Fibroblast of lung (primary cell): ENCODE data around the gene AADACL4.

Source experiments
- EZH2 ChIP-seq: IDR thresholded peaks from 2 replicates; pipeline ENCODE4 v1.5.1; 2012; ENCODE audit warnings: low read length, control low read depth, mild to moderate bottlenecking; ENCODE audit errors: missing control alignments
- TF ChIP-seq, protein P1 (sequence below), 2 donors: IDR thresholded peaks in 1 of 2; conservative IDR thresholded peaks in 1 of 2; 1 replicate in 1 of 2; 2 replicates in 1 of 2; pipeline ENCODE4 v1.5.1; 2011 to 2012; ENCODE audit warnings: low read length in 2 of 2, control low read depth in 1 of 2, inconsistent platforms in 1 of 2, low read depth in 1 of 2, mild to moderate bottlenecking in 1 of 2

DNA sequence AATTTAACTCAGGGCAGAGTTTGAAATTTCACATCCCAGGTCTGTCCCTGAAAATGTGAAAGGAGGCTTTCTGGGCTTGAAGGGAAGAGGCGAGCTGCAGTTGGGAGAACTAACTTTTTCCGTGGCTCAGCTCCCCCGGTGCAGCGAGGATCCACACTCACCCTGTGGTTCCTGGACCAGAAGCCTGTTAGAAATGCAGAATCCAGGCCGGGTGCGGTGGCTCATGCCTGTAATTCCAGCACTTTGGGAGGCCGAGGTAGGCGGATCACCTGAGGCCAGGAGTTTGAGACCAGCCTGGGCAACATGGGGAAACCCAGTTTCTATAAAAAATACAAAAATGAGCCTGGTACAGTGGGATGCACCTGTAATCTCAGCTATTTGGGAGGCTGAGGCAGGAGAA lies 23.0 kb upstream of the AADACL4 start:
- TF ChIP-seq, protein P1, sequence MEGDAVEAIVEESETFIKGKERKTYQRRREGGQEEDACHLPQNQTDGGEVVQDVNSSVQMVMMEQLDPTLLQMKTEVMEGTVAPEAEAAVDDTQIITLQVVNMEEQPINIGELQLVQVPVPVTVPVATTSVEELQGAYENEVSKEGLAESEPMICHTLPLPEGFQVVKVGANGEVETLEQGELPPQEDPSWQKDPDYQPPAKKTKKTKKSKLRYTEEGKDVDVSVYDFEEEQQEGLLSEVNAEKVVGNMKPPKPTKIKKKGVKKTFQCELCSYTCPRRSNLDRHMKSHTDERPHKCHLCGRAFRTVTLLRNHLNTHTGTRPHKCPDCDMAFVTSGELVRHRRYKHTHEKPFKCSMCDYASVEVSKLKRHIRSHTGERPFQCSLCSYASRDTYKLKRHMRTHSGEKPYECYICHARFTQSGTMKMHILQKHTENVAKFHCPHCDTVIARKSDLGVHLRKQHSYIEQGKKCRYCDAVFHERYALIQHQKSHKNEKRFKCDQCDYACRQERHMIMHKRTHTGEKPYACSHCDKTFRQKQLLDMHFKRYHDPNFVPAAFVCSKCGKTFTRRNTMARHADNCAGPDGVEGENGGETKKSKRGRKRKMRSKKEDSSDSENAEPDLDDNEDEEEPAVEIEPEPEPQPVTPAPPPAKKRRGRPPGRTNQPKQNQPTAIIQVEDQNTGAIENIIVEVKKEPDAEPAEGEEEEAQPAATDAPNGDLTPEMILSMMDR (conservative IDR thresholded peaks at IDR 0.05 in 1 of 2, IDR thresholded peaks at IDR 0.05 in 1 of 2; ENCODE audit: low read depth in 1 of 2, low read length in 2 of 2), result no peak
- no peak for TF ChIP-seq EZH2
